Naive thymus-derived CD8-positive, alpha-beta T cell (primary cell): Measurements from ENCODE around the gene SLC22A4. TPM values are rescaled to one million over a fixed set of nuclear protein-coding genes. Genes with fewer than 3 reads are reported as not detected.

Experiments
- ATAC-seq, 2 donors: fragments of 150-1000 bp; cut with Tn5 transposase in 1 of 2; sonication (Bioruptor Pico), chemical (Tn5 transposase) in 1 of 2; 1 replicate in 1 of 2; 2 replicates in 1 of 2; pipeline ENCODE4 v1.10.0; 2021; ENCODE audit warnings: mild to moderate bottlenecking in 2 of 2, moderate library complexity in 2 of 2
- POLR2A ChIA-PET: fragments of 350-600 bp; sonication (Branson Sonifier 250); formaldehyde crosslinking; loops from one replicate; lab custom pipeline; 2021; ENCODE audit warnings: antibody characterized with exemption; lab: Charles Lee
- DNase-seq, 10 donors: peaks; one replicate each; pipeline versions ENCODE4 v3.0.0 to v3.0.0-alpha.2; 2020 to 2022
- H3K27ac Mint-ChIP-seq, 10 donors: one replicate each; pipeline ENCODE4 v1.8.0; 2020 to 2022; ENCODE audit warnings: mild to moderate bottlenecking in 10 of 10, mixed read lengths in 10 of 10, moderate library complexity in 4 of 10, inconsistent platforms in 1 of 10
- H3K27me3 Mint-ChIP-seq, 5 donors: one replicate each; pipeline ENCODE4 v1.8.0; 2021 to 2022; ENCODE audit warnings: mixed read lengths in 5 of 5
- H3K36me3 Mint-ChIP-seq, 3 donors: one replicate each; pipeline ENCODE4 v1.8.0; 2020 to 2022; ENCODE audit warnings: mixed read lengths in 3 of 3, mild to moderate bottlenecking in 2 of 3, inconsistent platforms in 1 of 3
- H3K4me1 Mint-ChIP-seq, 4 donors: one replicate each; pipeline ENCODE4 v1.8.0; 2021 to 2022; ENCODE audit warnings: mixed read lengths in 4 of 4
- H3K4me3 Mint-ChIP-seq, 10 donors: one replicate each; pipeline ENCODE4 v1.8.0; 2020 to 2022; ENCODE audit warnings: mild to moderate bottlenecking in 10 of 10, mixed read lengths in 10 of 10, moderate library complexity in 6 of 10, inconsistent platforms in 1 of 10
- H3K9me3 Mint-ChIP-seq, 9 donors: one replicate each; pipeline ENCODE4 v1.8.0; 2020 to 2022; ENCODE audit warnings: mixed read lengths in 9 of 9, mild to moderate bottlenecking in 3 of 9, inconsistent platforms in 1 of 9, moderate library complexity in 1 of 9
- polyA plus RNA-seq, 3 donors: library from polyadenylated mRNA; unstranded; fragments of 300-500 nt; fragmentation: Illumina TruSeq; gene quantifications; one replicate each; pipeline ENCODE4 v1.2.3, GENCODE V29; 2021
- total RNA-seq, 8 experiments: library from RNA in 2 of 8; stranded (reverse) in 2 of 8; gene quantifications; one replicate each; pipeline ENCODE4 v1.2.3 and lab custom pipeline; 2021 to 2026

Gene SLC22A4
- total and polyA plus RNA-seq, 5 experiments from 2014 or later, result not detected

- Mint-ChIP-seq H3K36me3 (no peaks in the 10 kb centered on the region), H3K9me3 (no peaks in the 10 kb centered on the region), H3K27me3 (peaks cover 2 to 16% (median 10%) of the 10 kb centered on the region in 5 donors), H3K4me1 (peaks cover 0 to 18% (median 7%) of the 10 kb centered on the region in 4 donors), H3K4me3 (peak overlapping the region in 1 of 10 donors; percentile 77), H3K27ac (peak overlapping the region in 1 of 10 donors; percentile 37)
- ATAC-seq (no peak), DNase-seq (no peak)
- POLR2A ChIA-PET, result no interaction called here
Measured at GRCh38 chr5:132289097-132289496, 5.1 kb upstream of the SLC22A4 start.

GRCh38 chr5:132291026-132291425 is 3.2 kb upstream of the SLC22A4 start:
- POLR2A ChIA-PET, result no interaction called here
- Mint-ChIP-seq H3K36me3 (no peaks in the 10 kb centered on the region), H3K4me1 (peaks cover 8 to 34% (median 19%) of the 10 kb centered on the region in 4 donors), H3K27ac (no peak overlapping the region), H3K9me3 (no peaks in the 10 kb centered on the region), H3K4me3 (no peak overlapping the region), H3K27me3 (peaks cover 2 to 25% (median 14%) of the 10 kb centered on the region in 5 donors)
- ATAC-seq (no peak), DNase-seq (no peak)

- Mint-ChIP-seq H3K36me3 (no peaks in the 10 kb centered on the region), H3K9me3 (no peaks in the 10 kb centered on the region), H3K4me1 (peaks cover 8 to 34% (median 20%) of the 10 kb centered on the region in 4 donors), H3K27me3 (peaks cover 2 to 22% (median 10%) of the 10 kb centered on the region in 5 donors), H3K4me3 (peak overlapping the region; percentile 85 to 95 (median 92)), H3K27ac (peak overlapping the region; percentile 48 to 89 (median 80))
- DNase-seq (peak; percentile 36 to 77 (median 58)), ATAC-seq (peak; percentile 60 to 65)
- POLR2A ChIA-PET, result interaction anchor here (0.5 to 1.6 kb wide), 7 partner anchors 15 to 758 kb away, joined by 3 to 6 read pairs (median 5); partner anchors contain the start of genes HSPA4 and IRF1
Measured at GRCh38 chr5:132293066-132293991, 865 bp upstream of the SLC22A4 start.

- Mint-ChIP-seq H3K27ac (peak overlapping the region in 8 of 10 donors; percentile 38 to 89 (median 70)), H3K36me3 (no peaks in the 10 kb centered on the region), H3K4me3 (peak overlapping the region; percentile 85 to 95 (median 92)), H3K4me1 (peaks cover 8 to 34% (median 20%) of the 10 kb centered on the region in 4 donors), H3K27me3 (peaks cover 0 to 14% (median 3%) of the 10 kb centered on the region in 5 donors), H3K9me3 (no peaks in the 10 kb centered on the region)
- peak in 1 of 2 donors; percentile 22 for ATAC-seq
- POLR2A ChIA-PET, result no interaction called here
- peak in 6 of 10 donors; percentile 5 to 44 (median 20) for DNase-seq
Measured at GRCh38 chr5:132294728-132295504, 722 bp downstream of the SLC22A4 start.

- H3K27ac Mint-ChIP-seq, result peak overlapping the region in 4 of 10 donors; percentile 38 to 82 (median 70)
- ATAC-seq (no peak), DNase-seq (no peak)
- no peaks in the 10 kb centered on the region for H3K36me3 Mint-ChIP-seq
- POLR2A ChIA-PET, result no interaction called here
- peaks cover 8 to 28% (median 20%) of the 10 kb centered on the region in 4 donors for H3K4me1 Mint-ChIP-seq
- peak overlapping the region; percentile 71 to 95 (median 90) for H3K4me3 Mint-ChIP-seq
- H3K9me3 Mint-ChIP-seq, result no peaks in the 10 kb centered on the region
- H3K27me3 Mint-ChIP-seq, result peaks cover 0 to 14% (median 3%) of the 10 kb centered on the region in 5 donors
Measured at GRCh38 chr5:132295505-132296411, 1.6 kb downstream of the SLC22A4 start.

- no peak for DNase-seq
- Mint-ChIP-seq H3K4me1 (peaks cover 8 to 28% (median 20%) of the 10 kb centered on the region in 4 donors), H3K27me3 (peaks cover 0 to 11% (median 3%) of the 10 kb centered on the region in 5 donors), H3K27ac (peak overlapping the region in 2 of 10 donors; percentile 21 to 66), H3K36me3 (no peaks in the 10 kb centered on the region), H3K4me3 (peak overlapping the region in 1 of 10 donors; percentile 22), H3K9me3 (no peaks in the 10 kb centered on the region)
- POLR2A ChIA-PET, result no interaction called here
- ATAC-seq, result no peak
Measured at GRCh38 chr5:132296412-132297016, 2.3 kb downstream of the SLC22A4 start.

- H3K9me3 Mint-ChIP-seq, result no peaks in the 10 kb centered on the region
- H3K36me3 Mint-ChIP-seq, result no peaks in the 10 kb centered on the region
- DNase-seq (no peak), ATAC-seq (no peak)
- POLR2A ChIA-PET, result interaction anchor here (0.7 kb wide), 1 partner anchor 1880 kb away, joined by 3 read pairs; no protein-coding TSS in a partner anchor
- no peak overlapping the region for H3K4me3 Mint-ChIP-seq
- H3K27me3 Mint-ChIP-seq, result peaks cover 0 to 11% (median 3%) of the 10 kb centered on the region in 5 donors
- H3K27ac Mint-ChIP-seq, result peak overlapping the region in 2 of 10 donors; percentile 44 to 52
- H3K4me1 Mint-ChIP-seq, result peaks cover 8 to 28% (median 20%) of the 10 kb centered on the region in 4 donors
Measured at GRCh38 chr5:132297211-132297940, 3.2 kb downstream of the SLC22A4 start.

- no peak for ATAC-seq
- peaks cover 0 to 2% (median 0%) of the 10 kb centered on the region in 3 donors for H3K36me3 Mint-ChIP-seq
- POLR2A ChIA-PET, result no interaction called here
- no peak overlapping the region for H3K27ac Mint-ChIP-seq
- no peak overlapping the region for H3K4me3 Mint-ChIP-seq
- H3K4me1 Mint-ChIP-seq, result peaks cover 8 to 20% (median 13%) of the 10 kb centered on the region in 4 donors
- peaks cover 0 to 9% (median 3%) of the 10 kb centered on the region in 5 donors for H3K27me3 Mint-ChIP-seq
- DNase-seq, result no peak
- H3K9me3 Mint-ChIP-seq, result peaks cover 0 to under 1% (median 0%) of the 10 kb centered on the region in 9 donors
Measured at GRCh38 chr5:132298298-132299212, 4.4 kb downstream of the SLC22A4 start.

- POLR2A ChIA-PET, result no interaction called here
- Mint-ChIP-seq H3K27me3 (peaks cover 0 to 7% (median 2%) of the 10 kb centered on the region in 5 donors), H3K9me3 (peaks cover 0 to 14% (median 11%) of the 10 kb centered on the region in 9 donors), H3K4me3 (no peak overlapping the region), H3K36me3 (peaks cover 0 to 9% (median 5%) of the 10 kb centered on the region in 3 donors), H3K4me1 (peaks cover 3 to 14% (median 6%) of the 10 kb centered on the region in 4 donors), H3K27ac (no peak overlapping the region)
- DNase-seq, result no peak
- no peak for ATAC-seq
Measured at GRCh38 chr5:132299917-132300316, 5.7 kb downstream of the SLC22A4 start.
